Adrenal gland (tissue), 12 donors: ENCODE measurements around the gene KDM7A. TPM values are rescaled to one million over a fixed set of nuclear protein-coding genes. Genes with fewer than 3 reads are reported as not detected.
A peak's percentile ranks its signal among the peaks of the same experiment; 100 is the strongest.

Experiments used
- DNase-seq, 7 donors: peaks; one replicate each; pipeline ENCODE4 v3.0.0-alpha.2; 2019 to 2020
- H3K27ac ChIP-seq, 5 donors: fragments of 200-600 bp; sonication (generic) in 4 of 5; 1 replicate in 3 of 5; 2 replicates in 2 of 5; pipeline versions ENCODE4 v1.5.1 to v1.8.0; 2016 to 2020; ENCODE audit warnings: mild to moderate bottlenecking in 1 of 5
- H3K27me3 ChIP-seq: fragments of 200-600 bp; 2 replicates; pipeline ENCODE4 v1.8.0; 2021
- H3K36me3 ChIP-seq, 2 donors: fragments of 200-600 bp; replicated peaks in 1 of 2; 1 replicate in 1 of 2; 2 replicates in 1 of 2; pipeline versions ENCODE4 v1.5.1 to v1.8.0; 2018 to 2022
- H3K4me1 ChIP-seq, 2 donors: fragments of 200-600 bp; replicated peaks in 1 of 2; 1 replicate in 1 of 2; 2 replicates in 1 of 2; pipeline versions ENCODE4 v1.5.1 to v1.8.0; 2018 to 2021
- H3K4me3 ChIP-seq, 4 donors: fragments of 200-600 bp; sonication (generic) in 3 of 4; one replicate each; pipeline ENCODE4 v1.5.1; 2016 to 2018
- H3K9me3 ChIP-seq, 3 donors: fragments of 200-600 bp; sonication (generic) in 1 of 3; replicated peaks in 1 of 3; 1 replicate in 2 of 3; 2 replicates in 1 of 3; pipeline versions ENCODE4 v1.5.1 to v1.8.0; 2016 to 2021
- POLR2A ChIP-seq, 2 donors: fragments of 450-650 bp; IDR thresholded peaks; one replicate each; pipeline ENCODE4 v1.6.1; 2017; ENCODE audit warnings: antibody characterized with exemption in 2 of 2, mild to moderate bottlenecking in 2 of 2, moderate library complexity in 1 of 2
- WGBS, 4 donors: extraction: QIAGEN DNeasy Blood & Tissue Kit in 2 of 4; methylation state at CpG; one replicate each; pipeline versions ENCODE4 v1.1.5 to v1.1.7; 2013 to 2017; 5-methylcytosine and 5-hydroxymethylcytosine counted together
- intact Hi-C, 2 donors: fragments of 100-400 bp; cut with DNase I; formaldehyde crosslinking; loops; one replicate each; pipeline versions ENCODE4 v1.14.1 to v1.15.0; 2022 to 2023
- polyA plus RNA-seq, 3 donors: library from polyadenylated mRNA; stranded (reverse); fragments of 200-250 nt in 2 of 3; fragments of 350-450 nt in 1 of 3; fragmentation: Illumina TruSeq in 1 of 3; extraction: RNeasy Lipid Tissue Mini Kit (QIAGEN cat#74804) in 1 of 3; gene quantifications; one replicate each; pipeline ENCODE4 v1.2.3, GENCODE V29; 2013 to 2014
- total RNA-seq, 9 donors: library from RNA; depleted of rRNA in 4 of 9; stranded (reverse); fragments of >200 nt in 4 of 9; fragments of 120-200 nt in 1 of 9; fragmentation: NEBNext Ultra II Directional in 1 of 9; extraction: Animal tissue kit (Norgen Biotek cat#: 25700) in 1 of 9; gene quantifications; one replicate each; pipeline versions ENCODE4 v1.1.0 to v1.2.4, GENCODE V29; 2013 to 2023
- TF ChIP-seq, protein P1 (sequence below), 6 experiments: fragments of 450-650 bp in 4 of 6; fragments of 200-600 bp in 2 of 6; sonication (generic) in 1 of 6; IDR thresholded peaks; 1 replicate in 5 of 6; 2 replicates in 1 of 6; pipeline versions ENCODE4 v1.5.1 to v1.8.0; 2016 to 2021; ENCODE audit warnings: antibody characterized with exemption in 6 of 6, mild to moderate bottlenecking in 2 of 6, moderate library complexity in 1 of 6
- donor health status: healthy with polysubstance abuse.
- donor health status: Bipolar disorder and iron deficiency.
- donor health status: DM: yes; HTN: yes; CAD: no.
- donor health status: DM: no; HTN: no; CAD: no.
- donor health status: DM: no; HTN: no; CAD: no.
- donor health status: DM: yes; HTN: yes; CAD: no.

KDM7A gene
- total and polyA plus RNA-seq, 12 donors, result 1.4 to 10.5 (median 4.7) TPM

DNA sequence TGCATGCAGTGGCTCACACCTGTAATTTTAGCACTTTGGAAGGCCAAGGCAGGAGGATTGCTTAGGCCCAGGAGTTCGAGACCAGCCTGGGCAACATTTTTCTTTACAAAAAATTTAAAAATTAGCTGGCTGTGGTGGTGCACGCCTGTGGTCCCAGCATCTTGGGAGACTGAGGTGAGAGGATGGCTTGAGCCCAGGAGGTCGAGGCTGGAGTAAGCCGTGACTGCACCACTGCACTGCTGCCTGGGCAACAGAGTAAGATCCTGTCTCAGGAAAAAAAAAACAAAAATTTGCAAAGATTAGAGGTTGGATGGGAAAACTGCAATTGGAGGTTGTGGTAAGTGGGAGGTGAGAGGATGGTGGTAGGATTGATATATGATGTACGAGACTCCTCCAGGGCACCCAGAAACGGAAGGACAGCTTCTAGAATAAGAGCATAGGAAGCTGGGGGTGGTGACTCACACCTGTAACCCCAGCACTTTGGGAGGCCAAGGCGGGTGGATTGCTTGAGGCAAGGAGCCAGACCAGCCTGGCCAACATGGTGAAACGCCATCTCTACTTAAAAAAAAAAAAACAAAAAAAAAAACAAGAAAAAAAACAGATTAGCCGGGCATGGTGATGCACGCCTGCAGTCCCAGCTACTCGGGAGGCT lies 94.9 kb downstream of the KDM7A start:
- Histone ChIP-seq H3K4me1 (peaks cover 0 to 3% of the 10 kb centered on the region in 2 donors), H3K9me3 (no peaks in the 10 kb centered on the region), H3K4me3 (no peak overlapping the region), H3K27ac (no peak overlapping the region), H3K36me3 (no peaks in the 10 kb centered on the region), H3K27me3 (no peaks in the 10 kb centered on the region)
- no peak for DNase-seq
- intact Hi-C loops, result no loop called here
- TF ChIP-seq POLR2A (IDR thresholded peaks at IDR 0.05), result no peak
- TF ChIP-seq, protein P1, sequence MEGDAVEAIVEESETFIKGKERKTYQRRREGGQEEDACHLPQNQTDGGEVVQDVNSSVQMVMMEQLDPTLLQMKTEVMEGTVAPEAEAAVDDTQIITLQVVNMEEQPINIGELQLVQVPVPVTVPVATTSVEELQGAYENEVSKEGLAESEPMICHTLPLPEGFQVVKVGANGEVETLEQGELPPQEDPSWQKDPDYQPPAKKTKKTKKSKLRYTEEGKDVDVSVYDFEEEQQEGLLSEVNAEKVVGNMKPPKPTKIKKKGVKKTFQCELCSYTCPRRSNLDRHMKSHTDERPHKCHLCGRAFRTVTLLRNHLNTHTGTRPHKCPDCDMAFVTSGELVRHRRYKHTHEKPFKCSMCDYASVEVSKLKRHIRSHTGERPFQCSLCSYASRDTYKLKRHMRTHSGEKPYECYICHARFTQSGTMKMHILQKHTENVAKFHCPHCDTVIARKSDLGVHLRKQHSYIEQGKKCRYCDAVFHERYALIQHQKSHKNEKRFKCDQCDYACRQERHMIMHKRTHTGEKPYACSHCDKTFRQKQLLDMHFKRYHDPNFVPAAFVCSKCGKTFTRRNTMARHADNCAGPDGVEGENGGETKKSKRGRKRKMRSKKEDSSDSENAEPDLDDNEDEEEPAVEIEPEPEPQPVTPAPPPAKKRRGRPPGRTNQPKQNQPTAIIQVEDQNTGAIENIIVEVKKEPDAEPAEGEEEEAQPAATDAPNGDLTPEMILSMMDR (IDR thresholded peaks at IDR 0.05), result no peak
- WGBS, 4 donors, result 88 to 92% (median 89%) methylated on average over 11 of the region's 11 CpGs

- WGBS, 4 donors, result 51 to 70% (median 64%) methylated on average over 7 of the region's 7 CpGs
- no peaks in the 10 kb centered on the region for H3K36me3 ChIP-seq
- TF ChIP-seq POLR2A (IDR thresholded peaks at IDR 0.05), result no peak
- TF ChIP-seq, protein P1 (IDR thresholded peaks at IDR 0.05), result no peak
- no peaks in the 10 kb centered on the region for H3K9me3 ChIP-seq
- H3K4me1 ChIP-seq, result peaks cover 0 to 3% of the 10 kb centered on the region in 2 donors
- DNase-seq, result no peak
- intact Hi-C loops, result no loop called here
- no peak overlapping the region for H3K4me3 ChIP-seq
- H3K27ac ChIP-seq, result no peak overlapping the region
- H3K27me3 ChIP-seq, result no peaks in the 10 kb centered on the region
Measured at GRCh38 chr7:140080919-140081318, 95.9 kb downstream of the KDM7A start.

GRCh38 chr7:140079121-140079536 lies 97.7 kb downstream of the KDM7A start:
- no peak overlapping the region for H3K27ac ChIP-seq
- H3K4me1 ChIP-seq, result peaks cover 0 to 3% of the 10 kb centered on the region in 2 donors
- WGBS, 4 donors, result 21 to 28% (median 26%) methylated on average over 5 to 6 of the region's 6 CpGs
- no peak overlapping the region for H3K4me3 ChIP-seq
- no peak for TF ChIP-seq POLR2A (IDR thresholded peaks at IDR 0.05)
- TF ChIP-seq, protein P1 (IDR thresholded peaks at IDR 0.05), result peak in 2 of 6 experiments; percentile 15 to 16
- peak in 5 of 7 donors; percentile 50 to 73 (median 67) for DNase-seq
- H3K27me3 ChIP-seq, result no peaks in the 10 kb centered on the region
- intact Hi-C loops, result loop anchor here in 1 of 2 donors (10.0 kb wide), 1 partner anchor 56 kb away; no protein-coding TSS in a partner anchor
- H3K36me3 ChIP-seq, result no peaks in the 10 kb centered on the region
- no peaks in the 10 kb centered on the region for H3K9me3 ChIP-seq

GRCh38 chr7:140078392-140078791 lies 98.4 kb downstream of the KDM7A start:
- Histone ChIP-seq H3K4me3 (no peak overlapping the region), H3K4me1 (peaks cover 0 to 3% of the 10 kb centered on the region in 2 donors), H3K27ac (no peak overlapping the region), H3K27me3 (no peaks in the 10 kb centered on the region), H3K36me3 (no peaks in the 10 kb centered on the region), H3K9me3 (no peaks in the 10 kb centered on the region)
- intact Hi-C loops, result loop anchor here in 1 of 2 donors (10.0 kb wide), 1 partner anchor 56 kb away; no protein-coding TSS in a partner anchor
- TF ChIP-seq, protein P1 (IDR thresholded peaks at IDR 0.05), result no peak
- no peak for TF ChIP-seq POLR2A (IDR thresholded peaks at IDR 0.05)
- DNase-seq, result no peak
- 84 to 90% (median 87%) methylated on average over 13 of the region's 13 CpGs for WGBS, 4 donors
